ENCODE measurements around the gene RACK1. TPM values are rescaled to one million over a fixed set of nuclear protein-coding genes. Genes with fewer than 3 reads are reported as not detected.
A peak's percentile ranks its signal among the peaks of the same experiment; 100 is the strongest.

Gene RACK1
- total RNA-seq, 1 experiment from 2014 or later: 6,126 TPM

- Histone ChIP-seq H3K27me3 (ENCODE audit: control insufficient read depth, insufficient read depth, low read length) (no peaks in the 10 kb centered on the region), H3K36me3 (replicated peaks; ENCODE audit: control insufficient read depth, insufficient read depth, low read length) (peaks cover 38% of the 10 kb centered on the region), H3K4me3 (ENCODE audit: insufficient read depth, low read depth, low read length) (no peak overlapping the region)
- peak; percentile 45 for DNase-seq
Measured at GRCh38 chr5:181233088-181233800, 10.5 kb downstream of the RACK1 start.

GRCh38 chr5:181232593-181232992 lies 11.1 kb downstream of the RACK1 start:
- peak; percentile 61 for DNase-seq
- no peaks in the 10 kb centered on the region for H3K27me3 ChIP-seq (ENCODE audit: control insufficient read depth, insufficient read depth, low read length)
- H3K36me3 ChIP-seq (replicated peaks; ENCODE audit: control insufficient read depth, insufficient read depth, low read length): peaks cover 32% of the 10 kb centered on the region
- no peak overlapping the region for H3K4me3 ChIP-seq (ENCODE audit: insufficient read depth, low read depth, low read length)

- Histone ChIP-seq H3K27me3 (ENCODE audit: control insufficient read depth, insufficient read depth, low read length) (no peaks in the 10 kb centered on the region), H3K36me3 (replicated peaks; ENCODE audit: control insufficient read depth, insufficient read depth, low read length) (peaks cover 21% of the 10 kb centered on the region), H3K4me3 (ENCODE audit: insufficient read depth, low read depth, low read length) (no peak overlapping the region)
- DNase-seq: no peak
Measured at GRCh38 chr5:181231432-181231831, 12.3 kb downstream of the RACK1 start.

- no peaks in the 10 kb centered on the region for H3K27me3 ChIP-seq (ENCODE audit: control insufficient read depth, insufficient read depth, low read length)
- no peak for DNase-seq
- peaks cover 13% of the 10 kb centered on the region for H3K36me3 ChIP-seq (replicated peaks; ENCODE audit: control insufficient read depth, insufficient read depth, low read length)
- no peak overlapping the region for H3K4me3 ChIP-seq (ENCODE audit: insufficient read depth, low read depth, low read length)
Measured at GRCh38 chr5:181230551-181230950, 13.2 kb downstream of the RACK1 start.

GRCh38 chr5:181229996-181230395 lies 13.7 kb downstream of the RACK1 start:
- Histone ChIP-seq H3K36me3 (replicated peaks; ENCODE audit: control insufficient read depth, insufficient read depth, low read length) (peaks cover 14% of the 10 kb centered on the region), H3K27me3 (ENCODE audit: control insufficient read depth, insufficient read depth, low read length) (no peaks in the 10 kb centered on the region), H3K4me3 (ENCODE audit: insufficient read depth, low read depth, low read length) (no peak overlapping the region)
- no peak for DNase-seq

GRCh38 chr5:181224390-181225229 lies 19.1 kb downstream of the RACK1 start:
- Histone ChIP-seq H3K4me3 (ENCODE audit: insufficient read depth, low read depth, low read length) (peak overlapping the region; percentile 90), H3K36me3 (replicated peaks; ENCODE audit: control insufficient read depth, insufficient read depth, low read length) (peaks cover 5% of the 10 kb centered on the region), H3K27me3 (ENCODE audit: control insufficient read depth, insufficient read depth, low read length) (no peaks in the 10 kb centered on the region)
- DNase-seq: no peak

- no peaks in the 10 kb centered on the region for H3K27me3 ChIP-seq (ENCODE audit: control insufficient read depth, insufficient read depth, low read length)
- DNase-seq: peak; percentile 93
- peaks cover 3% of the 10 kb centered on the region for H3K36me3 ChIP-seq (replicated peaks; ENCODE audit: control insufficient read depth, insufficient read depth, low read length)
- peak overlapping the region; percentile 90 for H3K4me3 ChIP-seq (ENCODE audit: insufficient read depth, low read depth, low read length)
Measured at GRCh38 chr5:181223729-181224389, 19.8 kb downstream of the RACK1 start.

GRCh38 chr5:181223058-181223728 lies 20.5 kb downstream of the RACK1 start, which contains the start of gene TRIM41:
TRIM41 (plus strand) TSS chr5:181223281; CDS start chr5:181224000, 719 bp downstream.
- Histone ChIP-seq H3K4me3 (ENCODE audit: insufficient read depth, low read depth, low read length) (peak within 1 kb of the TSS; percentile 90), H3K27me3 (ENCODE audit: control insufficient read depth, insufficient read depth, low read length) (no peaks in the 10 kb centered on the region), H3K36me3 (replicated peaks; ENCODE audit: control insufficient read depth, insufficient read depth, low read length) (peaks cover 3% of the 10 kb centered on the region)
- DNase-seq: peak; percentile 94

GRCh38 chr5:181222630-181223057 lies 21.1 kb downstream of the RACK1 start:
- DNase-seq: no peak
- peaks cover 3% of the 10 kb centered on the region for H3K36me3 ChIP-seq (replicated peaks; ENCODE audit: control insufficient read depth, insufficient read depth, low read length)
- no peaks in the 10 kb centered on the region; the same call in 1 of the 2 replicates for H3K27me3 ChIP-seq (ENCODE audit: control insufficient read depth, insufficient read depth, low read length)
- peak overlapping the region; percentile 90 for H3K4me3 ChIP-seq (ENCODE audit: insufficient read depth, low read depth, low read length)

- peak; percentile 86 for DNase-seq
- H3K36me3 ChIP-seq (replicated peaks; ENCODE audit: control insufficient read depth, insufficient read depth, low read length): peaks cover 3% of the 10 kb centered on the region
- H3K27me3 ChIP-seq (ENCODE audit: control insufficient read depth, insufficient read depth, low read length): peaks cover 4% of the 10 kb centered on the region; the same call in 1 of the 2 replicates
- peak overlapping the region; percentile 90 for H3K4me3 ChIP-seq (ENCODE audit: insufficient read depth, low read depth, low read length)
Measured at GRCh38 chr5:181221792-181222629, 21.7 kb downstream of the RACK1 start.

- no peak for DNase-seq
- H3K36me3 ChIP-seq (replicated peaks; ENCODE audit: control insufficient read depth, insufficient read depth, low read length): peaks cover 2% of the 10 kb centered on the region
- H3K27me3 ChIP-seq (ENCODE audit: control insufficient read depth, insufficient read depth, low read length): peaks cover 10% of the 10 kb centered on the region; the same call in 1 of the 2 replicates
- peak overlapping the region; percentile 90 for H3K4me3 ChIP-seq (ENCODE audit: insufficient read depth, low read depth, low read length)
Measured at GRCh38 chr5:181221105-181221791, 22.5 kb downstream of the RACK1 start.

GRCh38 chr5:181220178-181220515 lies 23.6 kb downstream of the RACK1 start:
- Histone ChIP-seq H3K36me3 (replicated peaks; ENCODE audit: control insufficient read depth, insufficient read depth, low read length) (peaks cover 2% of the 10 kb centered on the region), H3K4me3 (ENCODE audit: insufficient read depth, low read depth, low read length) (no peak overlapping the region), H3K27me3 (ENCODE audit: control insufficient read depth, insufficient read depth, low read length) (peaks cover 11% of the 10 kb centered on the region; the same call in 1 of the 2 replicates)
- no peak for DNase-seq

Data from H7 (cell line).